Measurements from ENCODE around the gene KCND3. TPM values are rescaled to one million over a fixed set of nuclear protein-coding genes. Genes with fewer than 3 reads are reported as not detected.

Gene KCND3
- total RNA-seq, 1 experiment from 2014 or later: 0.15 TPM

DNA sequence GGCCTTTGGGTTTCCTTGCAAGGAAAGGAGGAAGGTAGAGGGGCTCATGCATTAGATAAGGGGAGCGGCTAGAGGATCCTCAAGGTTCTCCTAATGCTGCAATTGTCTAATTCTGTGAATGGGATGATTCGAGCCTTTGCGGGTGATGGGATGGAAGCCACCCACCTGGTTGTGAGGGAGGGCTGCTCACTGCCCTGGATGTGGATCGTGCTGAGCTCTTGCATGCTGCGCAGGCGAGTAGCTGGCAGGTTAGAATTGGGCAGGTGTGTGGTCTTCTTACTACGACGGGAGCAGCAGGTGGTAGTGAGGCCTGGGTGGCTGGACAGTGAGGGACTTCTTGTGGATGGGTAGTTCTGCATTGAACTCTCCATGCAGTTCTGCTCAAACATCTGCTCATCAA is 212.6 kb downstream of the KCND3 start:
- H3K9me3 ChIP-seq (ENCODE audit: control insufficient read depth, low read depth, low read length): no peaks in the 10 kb centered on the region
- no peak overlapping the region for H3K9ac ChIP-seq (ENCODE audit: extremely low read depth, insufficient read length, low read length)
- no peak overlapping the region for H2AK5ac ChIP-seq (ENCODE audit: insufficient read length, low read length)
- peaks cover 22 to 25% of the 10 kb centered on the region in 2 experiments for H3K4me1 Mint-ChIP-seq
- no peaks in the 10 kb centered on the region; the same call in 1 of the 2 replicates for H3K4me1 ChIP-seq (ENCODE audit: insufficient read depth, low read length)
- H3K23me2 ChIP-seq (ENCODE audit: insufficient read length, low read depth, low read length, poor library complexity, severe bottlenecking): no peaks in the 10 kb centered on the region
- H3K4me3 Mint-ChIP-seq: no peak overlapping the region
- no peak for DNase-seq
- no peak overlapping the region for H3K23ac ChIP-seq (ENCODE audit: insufficient read length, low read depth, low read length)
- no peak overlapping the region for H3K18ac ChIP-seq (ENCODE audit: insufficient read length, low read depth, low read length)
- H3K9me3 Mint-ChIP-seq: no peaks in the 10 kb centered on the region
- no peak overlapping the region for H2BK15ac ChIP-seq (ENCODE audit: low read depth, low read length)
- no peaks in the 10 kb centered on the region; a peak in 1 of 7 replicates for H3K36me3 Mint-ChIP-seq (ENCODE audit: insufficient read depth in 1 of 3, low read depth in 3 of 3)
- H2BK5ac ChIP-seq (ENCODE audit: insufficient read length, low read length): no peak overlapping the region
- H3K27me3 Mint-ChIP-seq (ENCODE audit: low read depth): no peaks in the 10 kb centered on the region; the same call in 1 of the 2 replicates
- WGBS (ENCODE audit: extremely low coverage, insufficient read length, low lambda C conversion rate): no CpG with 5 or more reads among the region's 8 CpGs
- H2BK120ac ChIP-seq (ENCODE audit: low read depth, low read length, poor library complexity, severe bottlenecking): no peak overlapping the region
- H3K4me2 ChIP-seq (ENCODE audit: insufficient read depth, insufficient read length, low read length): no peak overlapping the region
- no peaks in the 10 kb centered on the region for H3K79me1 ChIP-seq (ENCODE audit: insufficient read depth, low read depth, low read length, poor library complexity, severe bottlenecking)
- no peaks in the 10 kb centered on the region for H4K20me1 ChIP-seq (ENCODE audit: control insufficient read depth, insufficient read depth, insufficient read length)
- no peaks in the 10 kb centered on the region; the same call in 1 of the 2 replicates for H3K27me3 ChIP-seq (ENCODE audit: insufficient read depth, low read length)
- no peak overlapping the region for H3K4ac ChIP-seq (ENCODE audit: low read depth, low read length)
- H3K79me2 ChIP-seq (ENCODE audit: insufficient read depth, low read length): no peaks in the 10 kb centered on the region
- H2AFZ ChIP-seq (ENCODE audit: low read length): no peak overlapping the region
- H3K14ac ChIP-seq (ENCODE audit: insufficient read depth, low read length): no peak overlapping the region
- no peak overlapping the region for H3K27ac ChIP-seq (ENCODE audit: insufficient read length, low read depth, low read length)
- H3K56ac ChIP-seq (ENCODE audit: insufficient read length, low read depth, low read length): no peak overlapping the region
- TF ChIP-seq, protein P1, sequence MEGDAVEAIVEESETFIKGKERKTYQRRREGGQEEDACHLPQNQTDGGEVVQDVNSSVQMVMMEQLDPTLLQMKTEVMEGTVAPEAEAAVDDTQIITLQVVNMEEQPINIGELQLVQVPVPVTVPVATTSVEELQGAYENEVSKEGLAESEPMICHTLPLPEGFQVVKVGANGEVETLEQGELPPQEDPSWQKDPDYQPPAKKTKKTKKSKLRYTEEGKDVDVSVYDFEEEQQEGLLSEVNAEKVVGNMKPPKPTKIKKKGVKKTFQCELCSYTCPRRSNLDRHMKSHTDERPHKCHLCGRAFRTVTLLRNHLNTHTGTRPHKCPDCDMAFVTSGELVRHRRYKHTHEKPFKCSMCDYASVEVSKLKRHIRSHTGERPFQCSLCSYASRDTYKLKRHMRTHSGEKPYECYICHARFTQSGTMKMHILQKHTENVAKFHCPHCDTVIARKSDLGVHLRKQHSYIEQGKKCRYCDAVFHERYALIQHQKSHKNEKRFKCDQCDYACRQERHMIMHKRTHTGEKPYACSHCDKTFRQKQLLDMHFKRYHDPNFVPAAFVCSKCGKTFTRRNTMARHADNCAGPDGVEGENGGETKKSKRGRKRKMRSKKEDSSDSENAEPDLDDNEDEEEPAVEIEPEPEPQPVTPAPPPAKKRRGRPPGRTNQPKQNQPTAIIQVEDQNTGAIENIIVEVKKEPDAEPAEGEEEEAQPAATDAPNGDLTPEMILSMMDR (conservative IDR thresholded peaks at IDR 0.05): no peak
- H2BK12ac ChIP-seq (ENCODE audit: insufficient read length, low read depth, low read length): no peak overlapping the region
- H3T11ph ChIP-seq (ENCODE audit: low read length): no peak overlapping the region
- H4K91ac ChIP-seq (ENCODE audit: insufficient read length, low read depth, low read length): no peak overlapping the region
- peak overlapping the region in 1 of 3 experiments; percentile 92; a peak in 3 of 7 replicates for H3K27ac Mint-ChIP-seq
- no peak overlapping the region for H2BK20ac ChIP-seq (ENCODE audit: low read depth, low read length, poor library complexity, severe bottlenecking)
- H4K5ac ChIP-seq (ENCODE audit: insufficient read length, low read depth, low read length): no peak overlapping the region
- no peak overlapping the region for H4K8ac ChIP-seq (replicated peaks; ENCODE audit: insufficient read length, low read depth, low read length)

Data from H9 (cell line).